Measurements from ENCODE around the gene TULP4.
"Not testable (repeated sequence)": the region's sequence is repeated elsewhere in the genome, so short reads cannot be mapped to it uniquely, and the experiment has no call there.

The TULP4 gene

GRCh38 chr6:158545043-158545966, 233.0 kb downstream of the TULP4 start:
- TF ChIP-seq CTCF (IDR thresholded peaks at IDR 0.05; ENCODE audit: control insufficient read depth, insufficient read depth, low read depth, low read length, missing control alignments): no peak
- no peak overlapping the region for H3K4me3 ChIP-seq (ENCODE audit: control insufficient read depth, low read depth, low read length)
- DNase-seq (ENCODE audit: low read depth): no peak

- TF ChIP-seq CTCF (IDR thresholded peaks at IDR 0.05; ENCODE audit: control insufficient read depth, insufficient read depth, low read depth, low read length, missing control alignments): no peak
- no peak for DNase-seq (ENCODE audit: low read depth)
- H3K4me3 ChIP-seq (ENCODE audit: control insufficient read depth, low read depth, low read length): no peak overlapping the region
Measured at GRCh38 chr6:158548418-158549161, 236.3 kb downstream of the TULP4 start.

- TF ChIP-seq CTCF (IDR thresholded peaks at IDR 0.05; ENCODE audit: control insufficient read depth, insufficient read depth, low read depth, low read length, missing control alignments): no peak
- DNase-seq (ENCODE audit: low read depth): no peak
- no peak overlapping the region for H3K4me3 ChIP-seq (ENCODE audit: control insufficient read depth, low read depth, low read length)
Measured at GRCh38 chr6:158552055-158552795, 240.0 kb downstream of the TULP4 start.

GRCh38 chr6:158552796-158553138, 240.5 kb downstream of the TULP4 start:
- DNase-seq (ENCODE audit: low read depth): no peak
- H3K4me3 ChIP-seq (ENCODE audit: control insufficient read depth, low read depth, low read length): no peak overlapping the region
- no peak for TF ChIP-seq CTCF (IDR thresholded peaks at IDR 0.05; ENCODE audit: control insufficient read depth, insufficient read depth, low read depth, low read length, missing control alignments)

- no peak for TF ChIP-seq CTCF (IDR thresholded peaks at IDR 0.05; ENCODE audit: control insufficient read depth, insufficient read depth, low read depth, low read length, missing control alignments)
- DNase-seq (ENCODE audit: low read depth): no peak
- H3K4me3 ChIP-seq (ENCODE audit: control insufficient read depth, low read depth, low read length): no peak overlapping the region
Measured at GRCh38 chr6:158554611-158555361, 242.5 kb downstream of the TULP4 start.

GRCh38 chr6:158556113-158556512, 243.8 kb downstream of the TULP4 start:
- no peak for TF ChIP-seq CTCF (IDR thresholded peaks at IDR 0.05; ENCODE audit: control insufficient read depth, insufficient read depth, low read depth, low read length, missing control alignments)
- H3K4me3 ChIP-seq (ENCODE audit: control insufficient read depth, low read depth, low read length): no peak overlapping the region
- DNase-seq (ENCODE audit: low read depth): no peak

- DNase-seq (ENCODE audit: low read depth); H3K4me3 ChIP-seq (ENCODE audit: control insufficient read depth, low read depth, low read length): not testable (repeated sequence)
Measured at GRCh38 chr6:158557110-158557509, 244.8 kb downstream of the TULP4 start.
